Measurements from ENCODE around the gene CPLX1.
"Not testable (repeated sequence)": the region's sequence is repeated elsewhere in the genome, so short reads cannot be mapped to it uniquely, and the experiment has no call there.

CPLX1 gene

DNA sequence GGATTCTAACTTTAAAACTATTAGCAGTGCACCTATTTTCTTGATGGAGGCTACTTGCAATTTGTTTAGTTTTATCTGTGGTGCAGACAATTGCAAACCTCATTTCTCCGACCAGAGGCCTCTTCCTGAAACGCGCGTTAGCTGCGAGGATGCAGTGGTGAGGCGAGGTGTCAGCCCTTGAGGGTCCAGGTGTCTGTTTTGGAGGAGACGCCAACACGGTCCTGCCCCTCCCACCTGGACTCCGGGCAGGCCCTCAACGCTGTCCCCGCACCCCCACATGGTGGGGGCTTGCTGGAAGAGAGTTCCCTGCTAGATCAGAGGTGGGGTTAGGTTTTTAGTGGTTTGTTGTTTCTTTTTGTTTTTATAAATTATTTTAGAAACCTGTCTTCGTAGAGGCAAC, 85.9 kb downstream of the CPLX1 start:
- no peaks in the 10 kb centered on the region for H3K4me1 ChIP-seq (ENCODE audit: low read depth, poor library complexity, severe bottlenecking)
- no peaks in the 10 kb centered on the region for H3K79me2 ChIP-seq (ENCODE audit: insufficient read depth, low read depth)
- no peak overlapping the region for H3K4me3 ChIP-seq (IDR thresholded peaks at IDR 0.05; ENCODE audit: insufficient read depth, low read depth, low read length)
- H3K4me2 ChIP-seq = no peak overlapping the region
- H2AFZ ChIP-seq (ENCODE audit: low read depth) = no peak overlapping the region
- no peaks in the 10 kb centered on the region for H3K27me3 ChIP-seq (ENCODE audit: insufficient read depth, low read depth)
- H3K9ac ChIP-seq = no peak overlapping the region
- H3K36me3 ChIP-seq (ENCODE audit: insufficient read depth) = no peaks in the 10 kb centered on the region
- TF ChIP-seq, protein P1, sequence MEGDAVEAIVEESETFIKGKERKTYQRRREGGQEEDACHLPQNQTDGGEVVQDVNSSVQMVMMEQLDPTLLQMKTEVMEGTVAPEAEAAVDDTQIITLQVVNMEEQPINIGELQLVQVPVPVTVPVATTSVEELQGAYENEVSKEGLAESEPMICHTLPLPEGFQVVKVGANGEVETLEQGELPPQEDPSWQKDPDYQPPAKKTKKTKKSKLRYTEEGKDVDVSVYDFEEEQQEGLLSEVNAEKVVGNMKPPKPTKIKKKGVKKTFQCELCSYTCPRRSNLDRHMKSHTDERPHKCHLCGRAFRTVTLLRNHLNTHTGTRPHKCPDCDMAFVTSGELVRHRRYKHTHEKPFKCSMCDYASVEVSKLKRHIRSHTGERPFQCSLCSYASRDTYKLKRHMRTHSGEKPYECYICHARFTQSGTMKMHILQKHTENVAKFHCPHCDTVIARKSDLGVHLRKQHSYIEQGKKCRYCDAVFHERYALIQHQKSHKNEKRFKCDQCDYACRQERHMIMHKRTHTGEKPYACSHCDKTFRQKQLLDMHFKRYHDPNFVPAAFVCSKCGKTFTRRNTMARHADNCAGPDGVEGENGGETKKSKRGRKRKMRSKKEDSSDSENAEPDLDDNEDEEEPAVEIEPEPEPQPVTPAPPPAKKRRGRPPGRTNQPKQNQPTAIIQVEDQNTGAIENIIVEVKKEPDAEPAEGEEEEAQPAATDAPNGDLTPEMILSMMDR (conservative IDR thresholded peaks at IDR 0.05; ENCODE audit: low read depth, low read length) = no peak
- H4K20me1 ChIP-seq (ENCODE audit: insufficient read depth) = no peaks in the 10 kb centered on the region
- H3K27ac ChIP-seq = no peak overlapping the region

DNA sequence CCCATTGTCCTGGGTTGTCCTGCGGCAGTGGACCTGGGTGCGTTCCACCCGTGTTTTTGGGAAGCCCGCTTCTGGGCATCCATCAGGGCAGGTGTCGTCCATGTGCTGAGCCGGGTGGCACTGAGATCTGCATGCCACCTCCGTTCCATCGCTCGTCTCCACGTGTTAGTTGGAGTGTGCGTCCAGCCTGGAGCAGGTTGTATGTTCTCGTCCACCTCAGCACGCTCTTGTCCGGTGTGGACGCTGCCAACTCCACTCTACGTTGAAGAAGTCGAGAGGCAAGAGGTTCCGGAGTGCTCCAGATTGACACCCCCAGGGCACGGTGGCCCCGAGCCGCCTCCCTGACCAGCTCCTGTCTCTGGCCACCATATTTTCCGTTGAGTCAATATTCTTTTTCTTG, 86.4 kb downstream of the CPLX1 start:
- Histone ChIP-seq H3K79me2 (ENCODE audit: insufficient read depth, low read depth) (no peaks in the 10 kb centered on the region), H3K4me1 (ENCODE audit: low read depth, poor library complexity, severe bottlenecking) (no peaks in the 10 kb centered on the region), H3K9ac (no peak overlapping the region), H3K27ac (no peak overlapping the region), H3K4me2 (no peak overlapping the region), H3K27me3 (ENCODE audit: insufficient read depth, low read depth) (no peaks in the 10 kb centered on the region), H2AFZ (ENCODE audit: low read depth) (no peak overlapping the region), H4K20me1 (ENCODE audit: insufficient read depth) (no peaks in the 10 kb centered on the region), H3K4me3 (IDR thresholded peaks at IDR 0.05; ENCODE audit: insufficient read depth, low read depth, low read length) (no peak overlapping the region), H3K36me3 (ENCODE audit: insufficient read depth) (no peaks in the 10 kb centered on the region)
- TF ChIP-seq, protein P1 (conservative IDR thresholded peaks at IDR 0.05; ENCODE audit: low read depth, low read length) = no peak

DNA sequence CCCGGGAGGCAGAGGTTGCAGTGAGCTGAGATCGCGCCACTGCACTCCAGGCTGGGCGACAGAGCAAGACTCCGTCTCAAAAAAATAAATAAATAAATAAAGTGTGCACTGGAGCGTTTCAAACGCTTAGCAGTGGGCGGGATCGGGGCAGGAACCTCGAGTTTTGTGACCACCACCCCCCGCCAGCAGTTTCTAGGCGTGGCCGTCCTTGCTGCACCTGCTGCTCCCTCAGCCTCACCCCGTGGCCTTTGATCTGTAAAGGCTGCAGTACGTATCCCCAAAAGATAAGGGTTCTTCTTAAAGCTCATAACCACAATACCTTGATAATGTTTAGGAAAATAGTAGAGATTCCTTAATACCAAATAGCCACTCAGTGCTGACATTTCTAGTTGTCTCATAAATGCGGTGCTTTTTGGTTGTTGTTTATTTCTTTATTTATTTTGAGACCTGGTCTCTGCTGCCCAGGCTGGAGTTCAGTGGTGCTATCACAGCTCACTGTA, 87.1 kb downstream of the CPLX1 start:
- H4K20me1 ChIP-seq (ENCODE audit: insufficient read depth) = no peaks in the 10 kb centered on the region
- H3K4me1 ChIP-seq (ENCODE audit: low read depth, poor library complexity, severe bottlenecking) = no peaks in the 10 kb centered on the region
- H3K36me3 ChIP-seq (ENCODE audit: insufficient read depth) = no peaks in the 10 kb centered on the region
- no peak overlapping the region for H3K9ac ChIP-seq
- no peaks in the 10 kb centered on the region for H3K79me2 ChIP-seq (ENCODE audit: insufficient read depth, low read depth)
- H2AFZ ChIP-seq (ENCODE audit: low read depth) = no peak overlapping the region
- H3K27me3 ChIP-seq (ENCODE audit: insufficient read depth, low read depth) = no peaks in the 10 kb centered on the region
- no peak overlapping the region for H3K4me2 ChIP-seq
- TF ChIP-seq, protein P1 (conservative IDR thresholded peaks at IDR 0.05; ENCODE audit: low read depth, low read length) = no peak
- no peak overlapping the region for H3K4me3 ChIP-seq (IDR thresholded peaks at IDR 0.05; ENCODE audit: insufficient read depth, low read depth, low read length)
- no peak overlapping the region for H3K27ac ChIP-seq

DNA sequence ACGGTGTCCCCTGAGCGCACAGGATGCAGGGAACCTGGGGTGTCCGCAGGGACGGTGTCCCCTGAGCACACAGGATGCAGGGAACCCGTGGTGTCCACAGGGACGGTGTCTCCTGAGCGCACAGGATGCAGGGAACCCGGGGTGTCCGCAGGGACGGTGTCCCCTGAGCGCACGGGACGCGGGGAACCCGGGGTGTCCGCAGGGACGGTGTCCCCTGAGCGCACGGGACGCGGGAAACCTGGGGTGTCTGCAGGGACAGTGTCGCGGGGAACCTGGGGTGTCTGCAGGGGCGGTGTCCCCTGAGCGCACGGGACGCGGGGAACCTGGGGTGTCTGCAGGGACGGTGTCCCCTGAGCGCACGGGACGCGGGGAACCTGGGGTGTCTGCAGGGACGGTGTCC, 89.4 kb downstream of the CPLX1 start:
- H4K20me1 ChIP-seq (ENCODE audit: insufficient read depth) = not testable (repeated sequence)

DNA sequence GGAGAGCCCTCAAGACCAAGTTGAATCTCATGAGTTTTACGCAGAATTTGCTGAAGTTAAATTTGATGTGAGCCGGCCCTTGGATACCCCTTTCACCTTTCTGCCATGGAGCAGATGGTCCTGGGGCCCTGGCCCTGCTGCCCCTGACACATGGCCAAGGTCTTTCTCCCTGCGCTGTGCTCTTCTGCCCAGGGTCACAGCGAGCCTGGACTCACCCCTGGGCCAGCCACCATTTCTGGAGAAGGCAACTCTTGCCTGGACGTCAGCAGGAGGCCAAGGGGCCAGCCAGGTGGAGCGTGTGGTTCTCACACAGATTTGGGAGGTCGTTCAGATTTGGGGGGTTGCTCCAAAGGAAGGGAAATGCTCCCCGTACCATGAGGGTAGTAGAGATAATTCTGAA, 90.3 kb downstream of the CPLX1 start:
- H3K4me1 ChIP-seq (ENCODE audit: low read depth, poor library complexity, severe bottlenecking) = no peaks in the 10 kb centered on the region
- TF ChIP-seq, protein P1 (conservative IDR thresholded peaks at IDR 0.05; ENCODE audit: low read depth, low read length) = no peak
- no peak overlapping the region for H3K4me3 ChIP-seq (IDR thresholded peaks at IDR 0.05; ENCODE audit: insufficient read depth, low read depth, low read length)
- H3K27ac ChIP-seq = no peak overlapping the region
- H3K9ac ChIP-seq = no peak overlapping the region
- no peak overlapping the region for H3K4me2 ChIP-seq
- no peaks in the 10 kb centered on the region for H3K36me3 ChIP-seq (ENCODE audit: insufficient read depth)
- no peaks in the 10 kb centered on the region for H3K79me2 ChIP-seq (ENCODE audit: insufficient read depth, low read depth)
- no peaks in the 10 kb centered on the region for H3K27me3 ChIP-seq (ENCODE audit: insufficient read depth, low read depth)
- no peak overlapping the region for H2AFZ ChIP-seq (ENCODE audit: low read depth)
- no peaks in the 10 kb centered on the region for H4K20me1 ChIP-seq (ENCODE audit: insufficient read depth)

More for the DNA sequence above, 89.4 kb downstream of the CPLX1 start:
- H3K79me2 ChIP-seq (ENCODE audit: insufficient read depth, low read depth); H3K27me3 ChIP-seq (ENCODE audit: insufficient read depth, low read depth); H3K4me3 ChIP-seq (IDR thresholded peaks at IDR 0.05; ENCODE audit: insufficient read depth, low read depth, low read length); H2AFZ ChIP-seq (ENCODE audit: low read depth); H3K4me1 ChIP-seq (ENCODE audit: low read depth, poor library complexity, severe bottlenecking); H3K9ac ChIP-seq; H3K27ac ChIP-seq; H3K4me2 ChIP-seq; H3K36me3 ChIP-seq (ENCODE audit: insufficient read depth): not testable (repeated sequence)
